ENCODE results near the gene RAB36.

DNA sequence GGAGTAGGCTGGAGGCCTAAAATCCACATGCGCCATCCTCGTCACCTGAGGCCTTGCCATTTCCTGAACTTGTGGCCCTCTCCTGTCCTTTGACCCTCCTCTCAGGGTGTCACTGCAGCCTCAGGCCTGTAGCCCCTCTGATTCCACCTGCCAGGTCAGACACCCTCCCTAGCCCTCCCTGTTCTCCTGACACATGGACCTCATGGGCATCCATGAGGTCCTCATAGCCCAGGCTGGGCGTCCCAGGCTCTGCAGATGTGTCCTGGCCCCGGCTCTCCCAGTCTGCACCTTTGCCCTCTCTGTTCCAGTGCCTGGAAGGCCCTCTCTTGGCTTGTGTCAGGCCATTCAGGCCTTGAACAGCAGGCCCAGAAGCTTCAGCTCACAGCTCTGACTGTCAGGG is 15.8 kb downstream of the RAB36 start:
- TF ChIP-seq, protein P1, sequence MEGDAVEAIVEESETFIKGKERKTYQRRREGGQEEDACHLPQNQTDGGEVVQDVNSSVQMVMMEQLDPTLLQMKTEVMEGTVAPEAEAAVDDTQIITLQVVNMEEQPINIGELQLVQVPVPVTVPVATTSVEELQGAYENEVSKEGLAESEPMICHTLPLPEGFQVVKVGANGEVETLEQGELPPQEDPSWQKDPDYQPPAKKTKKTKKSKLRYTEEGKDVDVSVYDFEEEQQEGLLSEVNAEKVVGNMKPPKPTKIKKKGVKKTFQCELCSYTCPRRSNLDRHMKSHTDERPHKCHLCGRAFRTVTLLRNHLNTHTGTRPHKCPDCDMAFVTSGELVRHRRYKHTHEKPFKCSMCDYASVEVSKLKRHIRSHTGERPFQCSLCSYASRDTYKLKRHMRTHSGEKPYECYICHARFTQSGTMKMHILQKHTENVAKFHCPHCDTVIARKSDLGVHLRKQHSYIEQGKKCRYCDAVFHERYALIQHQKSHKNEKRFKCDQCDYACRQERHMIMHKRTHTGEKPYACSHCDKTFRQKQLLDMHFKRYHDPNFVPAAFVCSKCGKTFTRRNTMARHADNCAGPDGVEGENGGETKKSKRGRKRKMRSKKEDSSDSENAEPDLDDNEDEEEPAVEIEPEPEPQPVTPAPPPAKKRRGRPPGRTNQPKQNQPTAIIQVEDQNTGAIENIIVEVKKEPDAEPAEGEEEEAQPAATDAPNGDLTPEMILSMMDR (IDR thresholded peaks at IDR 0.05), result no peak
- TF ChIP-seq POLR2A (IDR thresholded peaks at IDR 0.05), result no peak
